Measurements from ENCODE around the gene DLGAP4. TPM values are rescaled to one million over a fixed set of nuclear protein-coding genes. Genes with fewer than 3 reads are reported as not detected.

DLGAP4 gene
- polyA plus RNA-seq, 4 donors, result 57.2 to 77.9 (median 63.3) TPM

DNA sequence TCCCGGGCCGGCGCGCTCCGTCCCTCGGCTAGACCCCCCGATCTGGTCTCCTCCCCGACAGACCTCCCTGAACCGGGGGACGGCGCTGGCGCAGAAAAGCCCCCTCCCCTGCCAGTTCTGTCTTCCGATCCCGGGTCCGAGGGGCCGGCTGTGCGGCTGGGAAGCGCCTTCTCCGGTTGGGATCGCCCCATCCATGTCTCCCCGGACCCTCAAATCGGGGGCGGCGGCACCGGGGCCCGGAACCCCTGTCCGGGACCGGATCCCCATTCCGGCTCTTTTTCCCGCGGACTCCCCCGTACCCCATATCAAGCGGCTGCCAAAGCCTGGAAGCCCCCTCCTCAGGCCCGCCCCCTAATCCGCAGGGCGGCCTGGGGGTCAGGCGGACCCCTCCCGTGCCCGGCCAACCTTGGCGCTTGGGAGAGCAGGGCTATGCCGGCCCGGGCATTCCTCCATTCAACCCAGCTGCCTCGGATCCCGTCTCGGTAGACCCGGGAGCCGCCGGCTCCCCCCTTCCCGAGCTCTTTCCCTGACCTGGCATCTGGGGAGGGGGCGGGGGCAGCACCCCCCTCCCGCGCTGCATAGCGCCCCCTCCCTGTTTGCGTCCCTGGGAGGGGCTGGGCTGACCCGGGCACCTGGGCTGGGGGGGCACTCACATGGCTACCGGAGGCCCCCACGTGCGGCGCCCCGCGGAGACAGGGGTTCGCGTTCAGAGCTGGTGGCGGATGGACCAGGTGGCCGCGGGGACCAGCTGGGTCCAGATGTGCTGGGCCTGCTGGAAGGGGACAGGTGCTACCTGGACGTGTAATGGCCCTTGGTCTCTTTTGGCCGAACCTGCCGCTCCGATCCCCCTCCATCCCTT, 643 bp downstream of the DLGAP4 start:
- no peak for DNase-seq (ENCODE audit: low read depth in 4 of 4, low spot score in 3 of 4)

- DNase-seq (ENCODE audit: low read depth in 4 of 4, low spot score in 3 of 4), result no peak
Measured at GRCh38 chr20:36307412-36308325, 1.5 kb downstream of the DLGAP4 start.

GRCh38 chr20:36308353-36308752, 2.2 kb downstream of the DLGAP4 start:
- DNase-seq (ENCODE audit: low read depth in 4 of 4, low spot score in 3 of 4), result no peak

DNA sequence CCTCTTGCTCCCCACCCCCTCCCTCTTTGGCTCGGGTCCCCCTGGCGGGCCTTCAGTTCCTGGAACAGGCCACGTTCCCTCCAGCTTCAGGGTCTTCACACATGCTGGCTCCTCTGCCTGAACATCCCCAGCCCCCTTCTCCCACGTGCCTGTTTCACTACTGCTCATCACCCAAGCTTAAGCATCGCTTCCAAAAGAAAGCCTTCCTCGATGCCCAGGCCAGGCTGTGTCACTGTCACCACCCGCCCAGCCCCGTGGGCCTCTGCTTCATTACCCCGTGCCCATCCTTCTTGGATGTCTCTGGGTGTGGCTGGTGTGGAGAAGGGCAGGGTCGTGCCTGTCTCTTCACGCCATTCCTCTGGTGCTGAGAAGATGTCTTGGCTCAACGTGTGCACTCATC, 2.8 kb downstream of the DLGAP4 start:
- no peak for DNase-seq (ENCODE audit: low read depth in 4 of 4, low spot score in 3 of 4)

DNA sequence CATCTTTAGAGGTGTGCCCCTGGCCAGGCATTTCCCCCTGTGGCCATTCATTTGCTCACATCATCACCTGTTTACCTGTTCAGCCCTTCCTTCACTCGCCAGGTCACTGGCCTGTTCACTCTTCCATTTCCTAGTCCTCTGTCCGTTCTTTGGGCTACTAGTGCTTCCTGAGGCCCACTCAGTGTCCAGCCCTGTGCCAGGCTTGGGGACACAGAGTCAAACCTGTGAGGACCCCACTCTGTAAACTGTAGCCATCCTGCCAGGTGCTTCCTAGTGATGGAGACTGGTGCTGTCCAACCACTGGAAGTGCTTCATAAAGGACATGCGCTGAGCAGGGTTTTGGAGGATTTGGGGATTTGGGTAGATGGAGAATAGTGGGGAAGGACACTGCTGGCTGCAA, 3.5 kb downstream of the DLGAP4 start:
- DNase-seq (ENCODE audit: low read depth in 4 of 4, low spot score in 3 of 4), result no peak

- DNase-seq (ENCODE audit: low read depth in 4 of 4, low spot score in 3 of 4), result no peak
Measured at GRCh38 chr20:36310215-36310981, 4.3 kb downstream of the DLGAP4 start.

DNA sequence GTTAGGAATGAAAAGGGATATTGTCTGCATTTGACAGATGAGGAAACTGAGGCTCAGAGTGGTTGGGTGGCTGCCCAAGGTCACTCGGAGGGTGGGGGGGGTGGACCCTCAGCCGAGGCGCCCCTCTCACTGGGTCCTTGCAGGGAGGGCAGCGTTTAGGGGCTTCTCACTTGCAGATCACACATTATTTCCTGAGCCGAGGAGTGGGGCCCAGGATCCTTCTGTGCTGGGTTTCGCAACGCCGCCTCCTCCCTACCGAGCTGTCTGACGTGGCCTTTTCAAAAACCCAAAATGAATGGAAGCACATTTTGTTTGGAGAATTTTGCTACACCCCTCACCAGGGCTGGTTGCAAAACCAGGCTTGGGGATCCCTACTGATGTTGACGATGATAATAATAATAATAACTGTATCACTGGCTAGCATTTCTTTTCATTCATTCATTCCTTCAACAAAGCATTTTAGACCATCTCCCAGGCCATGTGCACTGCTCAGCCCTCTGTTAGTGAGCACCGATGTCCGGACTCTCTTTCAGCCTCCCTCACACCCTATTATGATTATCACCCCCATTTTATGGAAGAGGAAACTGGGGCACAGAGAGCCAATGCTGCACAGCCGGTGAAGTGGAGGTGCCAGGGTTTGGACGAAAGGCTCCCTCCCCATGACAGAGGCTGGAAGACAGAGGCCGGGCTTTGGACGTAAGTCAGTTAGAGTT, 5.2 kb downstream of the DLGAP4 start:
- DNase-seq (ENCODE audit: low read depth in 4 of 4, low spot score in 3 of 4), result no peak

- no peak for DNase-seq (ENCODE audit: low read depth in 4 of 4, low spot score in 3 of 4)
Measured at GRCh38 chr20:36311854-36312723, 6.0 kb downstream of the DLGAP4 start.

DNA sequence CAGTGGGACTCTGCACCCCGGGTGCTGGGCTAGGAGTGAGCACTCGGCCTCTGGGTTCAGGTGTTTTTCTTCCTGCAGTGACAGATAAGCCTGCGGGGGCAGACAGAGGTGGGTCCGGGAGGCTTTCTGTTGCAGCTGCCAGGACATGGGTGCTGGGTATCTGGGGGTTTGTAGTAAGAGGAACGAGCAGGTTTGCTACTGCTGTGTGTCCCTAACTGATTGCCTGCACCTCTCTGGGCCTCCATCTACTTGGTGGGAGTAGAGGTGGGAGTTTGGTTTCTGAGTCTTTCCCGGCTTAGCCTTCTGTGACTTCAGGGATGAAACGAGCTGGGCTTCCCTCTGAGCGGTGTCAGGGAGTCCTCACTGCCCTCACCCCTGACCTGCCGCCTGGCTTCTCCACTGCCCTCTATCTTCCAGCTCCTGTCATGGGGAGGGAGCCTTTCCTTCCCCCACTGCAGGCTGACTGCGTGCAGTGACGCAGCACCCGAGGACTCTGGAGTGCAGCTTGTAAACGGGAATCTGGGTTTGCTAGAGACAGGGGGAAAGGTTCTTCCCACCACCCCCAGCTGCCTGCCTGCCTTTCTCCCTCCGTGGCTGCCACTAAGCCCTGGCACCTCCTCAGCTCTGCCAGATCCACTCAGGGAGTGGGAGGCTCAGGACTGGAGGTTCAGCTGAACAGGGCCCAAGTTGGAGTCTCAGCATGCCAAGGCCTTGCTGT, 6.7 kb downstream of the DLGAP4 start:
- no peak for DNase-seq (ENCODE audit: low read depth in 4 of 4, low spot score in 3 of 4)

- no peak for DNase-seq (ENCODE audit: low read depth in 4 of 4, low spot score in 3 of 4)
Measured at GRCh38 chr20:36313476-36313875, 7.3 kb downstream of the DLGAP4 start.

- no peak for DNase-seq (ENCODE audit: low read depth in 4 of 4, low spot score in 3 of 4)
Measured at GRCh38 chr20:36313926-36314325, 7.8 kb downstream of the DLGAP4 start.

DNA sequence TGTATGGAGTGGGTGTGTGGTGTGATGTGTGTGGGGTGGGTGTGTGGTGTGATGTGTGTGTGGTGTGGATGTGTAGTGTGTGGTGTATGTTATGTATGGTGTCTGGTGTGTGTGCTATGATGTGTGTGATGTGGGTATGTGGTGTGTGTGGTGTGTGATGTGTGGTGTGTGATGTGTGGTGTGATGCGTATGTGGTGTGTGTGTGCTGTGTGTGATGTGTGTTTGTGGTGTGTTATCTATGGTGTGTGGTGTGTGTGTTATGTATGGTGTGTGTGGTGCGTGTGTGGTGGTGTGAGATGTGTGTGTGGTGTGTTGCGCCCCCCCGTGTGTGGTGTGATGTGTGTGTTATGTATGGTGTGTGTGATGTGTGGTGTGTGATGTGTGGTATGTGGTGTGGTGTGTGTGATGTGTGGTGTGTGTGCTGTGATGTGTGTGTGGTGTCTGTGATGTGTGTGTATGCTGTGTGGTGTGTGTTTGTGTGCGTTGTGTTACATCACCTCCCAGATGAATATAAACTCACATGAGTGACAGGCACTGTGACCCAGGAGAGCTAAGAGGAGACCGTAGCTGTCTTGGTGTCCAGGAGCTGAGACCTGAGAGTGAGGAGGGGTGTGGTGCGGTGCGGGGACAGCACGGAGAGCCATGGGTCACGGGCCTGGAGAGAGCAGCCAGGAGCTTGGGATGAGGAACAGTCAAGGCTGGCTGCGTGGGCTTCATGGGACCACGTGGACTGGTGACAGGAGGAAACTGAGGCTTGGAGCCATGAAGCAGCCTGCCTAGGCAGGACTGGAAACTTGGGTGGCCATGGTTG, 8.8 kb downstream of the DLGAP4 start:
- DNase-seq (ENCODE audit: low read depth in 4 of 4, low spot score in 3 of 4), result no peak

DNA sequence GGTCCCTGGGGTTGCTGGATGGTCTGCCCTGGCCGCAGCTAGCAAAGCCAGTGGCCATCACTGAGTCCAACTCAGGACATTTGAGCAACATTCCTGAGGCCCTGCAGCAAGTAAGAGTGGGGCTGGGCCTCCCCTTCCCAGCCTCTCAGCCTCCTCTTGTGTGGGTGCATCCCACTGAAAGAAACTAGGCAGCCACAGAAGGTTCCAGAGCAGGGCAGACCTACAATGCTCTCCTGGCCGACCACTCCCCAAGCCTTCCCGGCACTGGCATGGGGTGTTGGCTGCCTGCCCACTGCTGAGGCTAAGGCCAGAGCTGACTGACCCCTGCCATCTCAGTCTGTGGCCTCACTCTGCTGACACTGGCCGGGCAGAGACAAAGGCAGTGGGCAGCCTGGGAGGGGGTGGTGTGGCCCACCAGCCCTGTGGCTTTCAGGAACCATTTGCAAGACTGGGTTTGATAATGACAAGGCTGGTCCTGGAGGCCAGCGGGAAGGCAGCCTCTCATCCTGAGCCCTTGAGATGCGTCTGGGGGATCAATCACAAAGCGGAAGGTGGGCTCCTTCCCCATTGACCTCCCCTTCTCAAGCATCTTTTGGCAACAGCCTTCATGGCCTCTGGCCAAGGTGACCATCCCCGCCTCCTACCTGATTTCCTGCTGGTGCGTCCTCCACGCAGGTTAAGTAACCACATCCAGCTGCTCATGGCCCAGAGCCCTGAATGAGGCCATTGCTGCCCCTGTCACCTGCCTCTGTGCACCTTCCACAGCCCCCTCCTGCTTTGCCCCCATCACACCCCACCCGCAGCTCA, 9.6 kb downstream of the DLGAP4 start:
- DNase-seq (ENCODE audit: low read depth in 4 of 4, low spot score in 3 of 4), result no peak

DNA sequence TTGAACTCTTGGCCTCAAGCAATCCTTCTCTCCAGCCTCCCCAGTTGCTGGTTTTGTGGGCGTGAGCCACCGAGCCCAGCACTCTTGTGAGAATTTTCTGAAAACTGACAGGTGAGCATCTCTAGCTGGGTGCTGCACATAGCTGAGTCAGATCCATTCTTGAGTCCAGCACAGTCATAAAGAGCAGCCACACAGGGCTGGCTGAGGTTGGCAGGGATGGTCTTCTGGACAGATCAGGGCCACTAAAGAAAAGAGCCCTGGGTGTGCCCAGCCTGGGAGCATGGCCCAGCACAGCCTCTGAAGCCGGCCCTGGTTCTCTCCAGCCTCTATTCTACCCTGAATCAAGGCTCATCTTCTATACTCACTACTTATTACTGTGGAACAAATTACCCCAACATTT, 11.5 kb downstream of the DLGAP4 start:
- DNase-seq (ENCODE audit: low read depth in 4 of 4, low spot score in 3 of 4), result no peak

- DNase-seq (ENCODE audit: low read depth in 4 of 4, low spot score in 3 of 4), result no peak
Measured at GRCh38 chr20:36318166-36318565, 12.0 kb downstream of the DLGAP4 start.

DNA sequence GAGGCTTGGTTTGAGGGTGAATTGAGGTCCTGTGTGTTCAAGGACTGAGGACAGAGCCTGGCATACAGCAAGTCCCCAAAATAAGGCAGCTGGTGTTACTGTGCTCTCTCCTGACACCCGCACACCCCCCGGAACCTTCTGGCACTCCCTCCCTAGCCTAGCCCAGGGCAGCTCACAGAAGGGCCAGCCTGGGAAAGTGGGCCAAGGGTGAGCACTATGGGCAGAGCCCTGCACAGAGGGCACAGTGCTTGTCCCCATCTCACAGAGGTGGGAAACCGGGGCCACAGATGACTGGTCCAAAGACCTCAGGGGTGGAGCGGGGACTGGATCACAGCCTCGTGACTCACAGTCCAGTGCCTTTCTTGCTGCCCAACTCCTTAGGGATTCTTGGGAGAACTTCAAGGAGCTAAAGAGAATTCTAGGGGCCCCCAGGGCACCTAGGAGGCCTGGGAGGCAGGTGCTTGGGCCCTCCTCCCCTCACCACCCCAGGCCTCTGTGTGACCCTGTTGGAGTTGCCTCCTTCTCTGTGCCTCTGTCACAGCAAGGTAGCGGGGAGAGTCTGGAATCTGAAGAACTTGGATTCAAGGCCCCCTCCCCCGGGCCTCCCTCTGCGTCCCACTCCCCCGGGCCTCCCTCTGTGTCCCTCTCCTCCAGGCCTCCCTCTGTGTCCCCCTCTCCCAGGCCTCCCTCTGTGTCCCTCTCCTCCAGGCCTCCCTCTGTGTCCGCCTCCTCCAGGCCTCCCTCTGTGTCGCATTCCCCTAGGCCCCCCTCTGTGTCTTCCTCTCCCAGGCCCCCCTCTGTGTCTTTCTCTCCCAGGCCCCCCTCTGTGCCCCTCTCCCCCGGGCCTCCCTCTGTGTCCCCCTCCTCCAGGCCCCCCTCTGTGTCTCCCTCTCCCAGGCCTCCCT, 13.5 kb downstream of the DLGAP4 start:
- DNase-seq (ENCODE audit: low read depth in 4 of 4, low spot score in 3 of 4), result no peak
